Epithelial cell of esophagus (primary cell): ENCODE measurements around the gene ARHGAP10.
"Not testable (repeated sequence)": the region's sequence is repeated elsewhere in the genome, so short reads cannot be mapped to it uniquely, and the experiment has no call there.

Experiments used
- DNase-seq: peaks from one replicate; pipeline ENCODE4 v3.0.0; 2010; ENCODE audit warnings: low read depth
- H3K4me3 ChIP-seq: 2 replicates; pipeline ENCODE4 v1.5.1; 2011; ENCODE audit warnings: mild to moderate bottlenecking, low read length, control low read depth
- CTCF ChIP-seq: IDR thresholded peaks from 2 replicates; pipeline ENCODE4 v1.5.1; 2011; ENCODE audit warnings: low read depth, mild to moderate bottlenecking, low read length, control low read depth, inconsistent platforms; ENCODE audit not compliant: insufficient read depth; ENCODE audit errors: missing control alignments

Gene ARHGAP10

DNA sequence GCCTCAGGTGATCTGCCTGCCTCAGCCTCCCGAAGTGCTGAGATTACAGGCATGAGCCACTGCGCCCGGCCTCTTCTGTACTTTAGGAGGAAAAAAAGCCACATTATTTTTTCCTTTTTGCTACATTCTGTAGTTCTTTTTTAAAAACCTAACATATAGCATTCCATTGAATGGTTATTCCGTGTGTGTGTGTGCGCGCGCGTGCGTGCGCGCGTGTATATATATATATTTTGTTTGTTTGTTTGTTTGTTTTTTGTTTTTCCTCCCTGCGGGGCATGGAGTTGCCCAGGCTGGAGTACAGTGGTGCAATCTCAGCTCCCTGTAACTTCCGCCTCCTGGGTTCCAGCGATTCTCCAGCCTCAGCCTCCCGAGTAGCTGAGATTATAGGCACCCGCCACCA is 59.5 kb downstream of the ARHGAP10 start:
- DNase-seq = no peak
- H3K4me3 ChIP-seq = no peak overlapping the region
- no peak for TF ChIP-seq CTCF

- H3K4me3 ChIP-seq = no peak overlapping the region
- no peak for TF ChIP-seq CTCF
- DNase-seq = peak; percentile 38
These were observed 60.0 kb downstream of the ARHGAP10 start for GRCh38 chr4:147791865-147792264.

GRCh38 chr4:147793569-147794313 is 61.9 kb downstream of the ARHGAP10 start:
- peak overlapping the region; percentile 6 for H3K4me3 ChIP-seq

DNA sequence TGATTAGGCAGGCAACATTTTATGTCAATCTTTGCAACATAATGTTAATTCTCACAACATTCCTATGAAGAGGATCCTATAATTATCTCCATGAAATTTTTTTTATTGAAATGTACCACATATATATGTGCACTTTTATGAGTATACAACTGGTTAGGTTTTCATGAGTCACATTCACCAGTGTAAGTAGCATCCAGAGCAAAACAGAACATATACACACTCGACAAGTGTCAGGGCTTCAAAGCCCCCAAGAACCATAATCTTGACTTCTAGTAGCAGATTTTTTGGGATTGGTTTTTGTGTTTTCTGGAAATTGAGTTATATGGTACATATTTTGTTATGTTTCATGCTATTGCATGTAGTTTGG is 62.4 kb downstream of the ARHGAP10 start:
- no peak for TF ChIP-seq CTCF
- no peak for DNase-seq
- no peak overlapping the region for H3K4me3 ChIP-seq

More at GRCh38 chr4:147793569-147794313, 61.9 kb downstream of the ARHGAP10 start:
- peak; percentile 81 for DNase-seq
- TF ChIP-seq CTCF = no peak

- DNase-seq = no peak
- no peak for TF ChIP-seq CTCF
- H3K4me3 ChIP-seq = no peak overlapping the region
These were observed 63.0 kb downstream of the ARHGAP10 start for GRCh38 chr4:147794787-147795413.

DNA sequence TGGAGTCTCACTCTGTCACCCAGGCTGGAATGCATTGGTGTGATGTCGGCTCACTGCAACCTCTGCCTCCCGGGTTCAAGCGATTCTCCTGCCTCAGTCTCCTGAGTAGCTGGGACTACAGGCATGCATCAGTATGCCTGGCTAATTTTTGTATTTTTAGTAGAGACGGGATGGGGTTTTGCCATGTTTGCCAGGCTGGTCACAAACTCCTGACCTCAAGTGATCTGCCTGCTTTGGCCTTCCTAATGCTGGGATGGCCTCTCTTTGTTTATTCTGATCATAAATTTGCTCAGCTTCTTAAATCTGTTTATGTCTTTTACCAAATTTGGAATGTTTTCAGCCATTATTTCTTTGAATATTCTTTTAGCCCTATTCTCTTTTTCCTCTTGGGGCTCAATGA is 67.2 kb downstream of the ARHGAP10 start:
- not testable (repeated sequence) for H3K4me3 ChIP-seq, DNase-seq

- DNase-seq = no peak
- TF ChIP-seq CTCF = no peak
- H3K4me3 ChIP-seq = no peak overlapping the region
These were observed 68.2 kb downstream of the ARHGAP10 start for GRCh38 chr4:147799986-147800555.
